NCI-H1417 (cell line): ENCODE results near the gene PCED1A.
"Not testable (repeated sequence)": the region's sequence is repeated elsewhere in the genome, so short reads cannot be mapped to it uniquely, and the experiment has no call there.

Experiments
- DNase-seq, 3 experiments: peaks; one replicate each; lab custom pipeline; 2025; lab: John Stamatoyannopoulos, UW

Gene PCED1A

GRCh38 chr20:2829376-2829775, 11.1 kb downstream of the PCED1A start:
- DNase-seq, result no peak

DNA sequence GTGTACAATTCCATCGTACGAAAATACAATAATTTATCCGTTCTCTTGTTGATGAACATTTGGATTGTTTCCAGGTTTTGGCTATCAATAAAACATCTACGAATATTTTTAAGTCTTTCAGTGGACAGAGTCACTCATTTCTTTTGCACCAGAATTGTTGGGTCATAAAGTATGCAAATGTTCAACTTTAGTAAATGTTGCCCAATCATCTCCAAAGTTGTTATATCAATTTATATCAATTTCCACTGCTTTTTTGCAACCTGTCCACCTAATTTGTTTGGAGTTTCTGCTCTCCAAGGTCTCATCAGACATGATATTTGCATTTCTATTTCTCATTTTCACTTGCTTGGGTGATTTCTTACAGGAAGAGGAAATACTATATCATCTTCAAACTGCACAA, 13.8 kb downstream of the PCED1A start:
- no peak for DNase-seq

DNA sequence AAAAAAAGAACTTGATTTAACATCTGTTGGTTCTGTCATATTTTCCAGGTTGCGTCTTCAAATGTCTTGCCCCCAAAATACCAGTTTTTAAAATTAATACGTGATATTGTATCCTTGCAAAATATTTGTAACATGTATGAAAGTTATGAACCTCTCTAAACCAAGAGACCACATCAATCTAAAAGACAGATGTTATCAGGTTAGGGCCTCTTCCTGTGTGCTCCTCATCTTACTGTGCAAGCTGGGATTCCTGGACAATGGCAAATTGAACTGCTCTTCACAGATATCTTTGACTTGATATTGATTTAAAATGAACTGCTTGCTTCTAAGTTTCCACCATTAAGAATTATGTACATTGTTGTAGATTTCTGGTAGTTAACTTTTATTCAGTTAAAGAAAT, 14.7 kb downstream of the PCED1A start:
- DNase-seq, result no peak

DNA sequence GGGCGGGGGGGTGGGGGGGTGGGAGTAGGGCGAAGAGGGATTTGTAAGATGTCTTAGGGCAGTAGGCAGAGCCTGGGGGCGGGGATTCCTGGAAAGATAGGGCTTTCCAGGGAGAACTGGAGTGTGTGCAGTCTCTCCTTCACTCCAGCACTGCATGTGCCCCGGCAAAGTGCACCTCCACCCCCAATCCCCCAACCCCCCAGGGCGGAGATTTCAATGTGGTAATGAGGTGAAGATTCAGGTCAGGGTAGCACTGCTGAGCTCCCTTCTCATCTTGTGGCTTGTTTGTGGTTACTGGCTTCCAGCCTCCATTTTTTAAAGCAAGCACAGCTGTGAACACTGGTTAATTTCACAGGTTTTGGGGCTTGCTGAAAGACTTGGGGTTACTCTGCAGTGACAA, 18.4 kb downstream of the PCED1A start:
- DNase-seq, result peak in 2 of 3 experiments; percentile 10

DNA sequence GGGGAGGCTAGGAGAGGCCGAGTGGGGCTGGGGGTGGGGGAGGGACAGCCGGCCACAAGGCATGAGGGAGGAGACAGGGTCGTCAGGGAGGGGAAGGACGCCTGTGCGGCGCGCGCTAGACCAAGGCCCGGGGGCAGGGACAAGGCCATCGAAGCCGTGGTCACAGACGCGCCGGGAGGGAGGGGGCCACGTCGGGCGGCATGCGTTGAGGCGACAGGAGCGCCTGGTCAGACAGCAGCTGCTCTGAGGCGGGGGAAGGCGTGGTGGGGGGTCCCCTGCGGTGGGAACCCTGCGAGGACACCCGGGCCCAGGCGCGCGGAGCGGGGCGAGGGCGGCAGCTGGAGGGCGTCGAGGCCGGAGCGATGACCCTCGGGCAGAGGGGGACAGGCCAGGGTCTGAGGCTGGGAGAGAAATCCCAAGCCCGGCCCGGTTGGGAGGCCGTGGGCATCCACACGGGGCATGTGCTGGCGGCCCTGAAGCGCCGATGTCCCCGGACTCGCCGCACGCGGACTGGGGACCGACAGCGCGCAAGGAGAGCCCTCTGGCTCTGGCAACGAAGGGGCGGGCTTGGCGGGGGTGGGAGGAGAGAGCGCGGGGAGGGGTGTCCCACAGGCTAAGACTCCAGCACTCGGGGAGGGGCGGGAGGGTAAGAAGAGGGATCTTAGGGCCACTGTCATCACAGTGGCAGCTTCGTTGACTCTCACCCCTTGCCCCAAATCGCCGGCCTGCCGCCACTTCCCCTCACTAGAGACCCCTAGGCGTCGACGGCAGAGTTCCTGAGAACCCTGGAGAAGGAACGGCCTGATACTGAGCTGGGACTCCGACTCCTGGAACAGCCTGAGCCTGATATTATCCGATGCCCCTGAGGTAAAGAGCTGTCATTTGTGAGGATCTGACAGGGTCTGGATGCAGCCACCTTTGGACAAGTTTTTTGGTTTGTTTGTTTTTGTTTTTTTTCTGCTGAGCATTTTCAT, 19.3 kb downstream of the PCED1A start:
- DNase-seq, result no peak

DNA sequence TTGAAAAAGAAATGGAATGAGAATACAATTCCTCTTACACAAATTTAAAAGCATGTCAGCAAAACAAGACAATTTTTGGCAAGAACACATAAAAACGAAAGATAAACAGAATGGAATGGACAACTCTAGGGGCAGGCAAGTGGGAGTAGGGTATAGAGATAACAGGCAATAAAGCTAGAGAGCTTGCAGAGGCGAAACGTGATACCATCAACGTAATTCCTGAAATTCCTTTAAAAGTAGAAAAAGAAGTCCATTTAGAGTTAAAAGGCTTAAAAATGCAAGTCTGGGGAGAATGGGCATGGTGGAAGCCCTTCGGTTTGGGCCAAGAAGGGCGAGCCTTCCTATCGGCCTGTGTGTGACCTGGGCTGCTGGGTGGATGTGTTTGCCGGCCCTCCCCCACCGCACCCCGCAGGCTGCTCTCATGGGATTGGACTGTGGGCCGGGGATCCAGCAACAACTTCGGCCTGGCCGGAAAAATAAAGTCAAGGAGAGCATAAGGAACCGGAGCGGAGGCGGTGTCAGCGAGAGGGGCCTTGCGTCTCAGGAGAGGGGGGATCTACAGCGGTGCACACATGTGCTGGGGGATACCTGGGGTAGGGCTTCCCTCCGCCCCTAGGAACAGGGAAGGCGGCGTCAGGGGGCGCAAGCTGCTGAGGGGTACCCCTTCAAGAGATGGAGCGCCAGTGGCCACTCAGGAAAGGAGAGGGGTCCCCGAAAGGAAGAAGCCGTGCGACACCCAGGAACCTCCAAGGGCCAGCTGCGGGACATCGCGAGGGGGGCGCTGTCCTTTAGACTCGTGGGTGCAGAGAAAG, 20.2 kb downstream of the PCED1A start:
- no peak for DNase-seq

DNA sequence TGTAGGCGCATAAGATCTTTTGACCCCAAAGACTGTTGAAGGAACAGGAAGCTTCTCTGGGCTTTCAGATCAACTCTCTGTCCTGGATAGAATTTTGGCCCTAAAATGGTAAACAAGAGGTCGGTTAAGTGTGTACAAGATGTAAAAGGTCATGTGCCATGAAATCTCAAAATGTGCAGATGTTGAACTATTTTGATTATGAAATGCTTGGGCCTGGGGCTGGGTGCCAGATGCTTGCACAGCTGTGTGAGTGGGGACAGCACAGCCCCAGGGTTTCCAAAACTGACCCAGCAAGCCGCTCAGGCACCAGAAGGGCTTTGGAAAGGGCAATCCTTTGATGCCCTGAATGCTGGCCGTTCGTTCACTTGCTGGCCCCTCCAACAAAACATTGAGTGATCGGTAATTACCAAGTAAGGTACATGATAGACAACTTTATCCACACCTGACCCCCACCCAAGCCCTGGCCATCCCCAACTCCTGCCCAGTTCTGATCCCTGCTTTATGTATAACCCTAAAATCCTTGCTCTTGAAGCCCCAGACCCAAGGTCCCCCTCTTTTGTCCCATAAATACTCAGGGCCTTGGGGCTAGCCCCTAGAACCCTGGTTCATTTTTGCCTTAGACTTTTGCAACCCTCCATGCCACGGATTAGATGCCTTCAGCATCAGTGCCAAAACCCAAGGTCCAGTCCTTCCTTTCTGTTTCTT, 22.4 kb downstream of the PCED1A start:
- DNase-seq, result no peak

DNA sequence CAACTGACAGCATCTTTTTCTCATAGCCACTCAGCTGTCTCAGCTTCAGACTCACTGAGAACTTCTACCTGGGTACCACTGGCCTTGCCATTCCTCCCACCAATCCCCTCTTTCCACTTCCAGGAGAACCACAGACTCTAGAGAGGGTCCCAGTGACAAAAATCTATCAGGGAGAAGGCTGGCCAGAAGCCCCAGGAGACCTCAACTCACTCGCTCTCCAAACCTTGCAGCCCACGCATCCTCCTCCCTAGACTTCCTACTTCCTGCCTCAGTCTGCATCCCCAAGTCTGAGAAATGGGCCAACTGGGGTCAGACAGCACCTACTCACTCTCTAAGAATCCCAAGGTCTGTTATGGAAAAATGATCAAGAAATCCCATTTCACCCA, 23.1 kb downstream of the PCED1A start:
- DNase-seq, result no peak

DNA sequence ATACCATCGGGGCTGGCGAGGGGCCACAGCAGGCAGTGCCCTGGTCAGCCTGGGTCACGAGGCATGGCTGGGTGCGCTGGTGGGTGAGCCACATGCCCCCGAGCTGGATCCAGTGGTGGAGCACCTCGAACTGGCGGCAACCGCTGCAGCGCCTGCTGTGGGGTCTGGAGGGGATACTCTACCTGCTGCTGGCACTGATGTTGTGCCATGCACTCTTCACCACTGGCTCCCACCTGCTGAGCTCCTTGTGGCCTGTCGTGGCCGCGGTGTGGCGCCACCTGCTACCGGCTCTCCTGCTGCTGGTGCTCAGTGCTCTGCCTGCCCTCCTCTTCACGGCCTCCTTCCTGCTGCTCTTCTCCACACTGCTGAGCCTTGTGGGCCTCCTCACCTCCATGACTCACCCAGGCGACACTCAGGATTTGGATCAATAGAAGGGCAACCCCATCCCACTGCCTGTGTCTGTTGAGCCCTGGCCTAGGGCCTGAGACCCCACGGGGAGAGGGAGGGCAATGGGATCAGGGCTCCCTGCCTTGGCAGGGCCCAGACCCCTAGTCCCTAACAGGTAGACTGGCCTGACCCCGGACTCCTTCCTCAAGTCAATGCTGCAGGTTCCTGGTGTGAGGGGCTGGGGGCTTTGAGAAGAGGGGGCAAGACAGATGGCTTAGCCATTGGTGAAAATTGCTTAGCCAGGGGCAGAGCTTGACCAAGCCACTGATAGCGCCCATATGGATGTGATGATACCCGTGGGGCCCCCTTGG, 23.7 kb downstream of the PCED1A start:
- DNase-seq, result no peak

GRCh38 chr20:2816030-2816582, 24.3 kb downstream of the PCED1A start, which contains the start of gene TMEM239:
Gene TMEM239, plus strand, starts transcription at chr20:2816364. Its CDS starts 191 bp downstream, at chr20:2816555.
- no peak for DNase-seq

- DNase-seq, result no peak
Measured at GRCh38 chr20:2815242-2815900, 25.1 kb downstream of the PCED1A start.

GRCh38 chr20:2814587-2815051, 25.8 kb downstream of the PCED1A start, which contains the start of gene C20orf141:
Gene C20orf141, plus strand, starts transcription at chr20:2814987. Its CDS starts 198 bp downstream, at chr20:2815185.
- DNase-seq, result no peak

DNA sequence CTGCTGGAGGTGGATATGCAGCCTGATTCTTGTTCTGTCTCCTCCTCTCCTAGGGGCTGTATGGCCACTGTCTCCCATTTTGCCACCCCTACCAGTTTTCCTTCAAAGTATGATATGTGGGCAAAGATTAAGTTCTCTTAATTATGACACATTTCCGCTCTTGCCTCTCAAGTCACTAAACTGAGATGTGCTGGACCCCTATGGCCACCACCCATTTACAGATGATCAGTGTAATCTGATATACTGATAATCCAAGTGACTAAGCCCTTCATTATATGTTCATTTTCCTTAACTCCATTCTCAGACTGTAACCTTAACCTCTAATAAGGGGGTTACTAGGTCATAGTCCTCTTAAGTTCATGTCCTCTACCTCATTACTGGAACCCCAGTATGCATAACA, 26.4 kb downstream of the PCED1A start:
- no peak for DNase-seq

DNA sequence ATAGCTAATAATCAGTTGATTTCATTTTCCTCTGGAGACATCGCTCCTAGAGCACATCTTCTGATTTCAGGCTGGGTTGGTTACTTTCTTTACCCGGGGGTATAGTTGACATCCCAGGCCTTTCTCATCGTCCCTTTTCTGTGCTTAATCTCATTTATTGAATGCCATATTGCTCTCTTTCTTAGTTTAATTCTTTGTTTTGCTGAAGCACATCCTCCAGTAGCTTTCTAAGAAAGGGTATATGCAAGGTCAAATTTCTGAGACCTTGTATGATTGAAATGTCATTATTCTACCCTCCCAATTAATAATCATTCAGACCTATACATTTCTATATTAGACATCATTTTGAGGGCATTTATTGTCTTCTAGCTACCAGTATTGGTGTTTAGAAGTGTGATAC, 28.3 kb downstream of the PCED1A start:
- no peak for DNase-seq

DNA sequence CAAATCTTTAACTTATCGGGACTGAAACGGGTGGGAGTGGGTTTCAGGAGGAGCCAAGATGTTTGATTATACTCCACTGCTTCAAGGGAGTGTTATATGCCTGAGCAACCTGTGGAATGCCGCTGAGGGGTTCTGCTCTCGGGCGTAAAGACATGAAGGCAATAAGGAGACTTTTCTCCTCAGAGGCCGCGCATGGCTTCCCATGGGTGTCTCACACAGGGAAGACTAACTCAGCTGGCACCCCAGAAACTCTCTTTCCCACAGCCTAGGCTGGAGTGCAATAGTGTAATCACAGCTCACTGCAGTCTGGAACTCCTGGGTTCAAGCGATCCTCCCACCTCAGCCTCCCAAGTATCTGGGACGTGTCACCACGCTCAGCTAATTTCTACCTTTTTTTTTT, 30.8 kb downstream of the PCED1A start:
- DNase-seq, result no peak

DNA sequence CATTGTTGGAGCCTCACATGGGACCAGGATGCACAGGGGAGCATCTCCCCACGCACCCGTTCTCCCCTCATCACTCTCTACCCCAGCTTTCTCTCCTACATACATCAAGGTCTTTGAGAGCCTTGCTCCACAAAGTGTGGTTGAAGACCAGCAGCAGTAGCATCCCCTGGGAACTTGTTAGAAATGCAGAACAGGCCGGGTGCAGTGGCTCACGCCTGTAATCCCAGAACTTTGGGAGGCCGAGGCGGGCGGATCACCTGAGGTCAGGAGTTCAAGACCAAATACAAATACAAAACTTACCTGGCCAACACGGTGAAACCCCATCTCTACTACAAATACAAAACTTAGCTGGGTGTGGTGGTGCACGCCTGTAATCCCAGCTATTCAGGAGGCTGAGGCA, 32.5 kb downstream of the PCED1A start:
- DNase-seq, result not testable (repeated sequence)

GRCh38 chr20:2807019-2807418, 33.4 kb downstream of the PCED1A start:
- no peak for DNase-seq

DNA sequence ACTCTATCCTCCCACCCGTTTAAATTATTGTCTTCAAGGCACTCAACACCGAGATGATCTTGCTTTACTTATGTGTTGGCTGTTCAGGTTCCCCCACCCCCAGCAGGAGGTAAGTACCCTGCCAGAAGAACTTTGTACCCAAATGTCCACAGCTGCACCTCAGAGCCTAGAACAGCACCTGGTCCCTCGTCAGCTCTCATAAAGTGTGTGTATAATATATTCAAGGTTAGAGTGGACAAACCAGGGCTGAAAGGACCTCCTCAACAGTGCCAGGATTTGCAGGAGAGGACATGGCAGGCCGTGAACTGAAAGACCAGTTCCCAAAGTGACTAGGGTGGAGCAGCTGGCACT, 34.1 kb downstream of the PCED1A start:
- no peak for DNase-seq

DNA sequence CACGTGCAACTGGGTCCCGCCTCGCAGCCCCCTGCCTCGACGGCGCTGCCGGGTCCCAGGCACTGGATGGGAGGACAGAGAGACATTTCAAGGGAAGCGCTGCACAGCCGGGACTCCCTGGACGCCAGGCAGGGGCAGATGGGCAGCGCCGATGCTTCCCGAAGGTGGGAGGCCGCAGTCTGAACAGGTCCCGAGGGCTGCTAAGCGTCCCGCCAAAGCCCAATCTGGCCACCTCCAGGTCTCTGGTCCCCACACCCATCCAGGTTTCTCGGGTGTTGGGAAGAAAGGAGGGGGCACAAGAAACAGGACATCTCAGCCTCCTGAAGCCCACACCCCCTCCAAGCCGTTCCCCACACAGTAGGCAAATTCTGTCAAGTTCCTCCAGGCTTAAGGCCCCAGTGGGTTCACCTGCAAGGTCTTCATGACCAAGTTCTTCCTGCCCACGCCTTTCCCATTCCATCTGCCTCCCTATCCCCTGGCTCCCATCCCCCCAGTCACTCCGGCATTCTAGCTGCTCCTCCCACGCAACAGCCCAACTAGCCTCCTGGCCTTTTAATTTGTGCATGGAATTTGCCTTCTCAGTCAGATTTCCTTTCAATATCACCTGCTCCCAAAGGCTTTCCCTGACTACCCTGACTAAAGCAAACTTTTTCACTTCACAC, 34.6 kb downstream of the PCED1A start:
- DNase-seq, result no peak
